ENCODE measurements around the gene SPHK1.

The SPHK1 gene

GRCh38 chr17:76366247-76366646 is 18.2 kb upstream of the SPHK1 start:
- TF ChIP-seq CTCF (IDR thresholded peaks at IDR 0.05; ENCODE audit: extremely low read depth, missing control alignments) = no peak

GRCh38 chr17:76367642-76368041 is 16.8 kb upstream of the SPHK1 start:
- TF ChIP-seq CTCF (IDR thresholded peaks at IDR 0.05; ENCODE audit: extremely low read depth, missing control alignments) = no peak
- no peak for DNase-seq (ENCODE audit: low spot score)

More at GRCh38 chr17:76366247-76366646, 18.2 kb upstream of the SPHK1 start:
- DNase-seq (ENCODE audit: low spot score) = no peak

GRCh38 chr17:76368545-76368944 is 15.9 kb upstream of the SPHK1 start:
- no peak for TF ChIP-seq CTCF (IDR thresholded peaks at IDR 0.05; ENCODE audit: extremely low read depth, missing control alignments)
- DNase-seq (ENCODE audit: low spot score) = no peak

GRCh38 chr17:76369379-76369778 is 15.0 kb upstream of the SPHK1 start:
- no peak for DNase-seq (ENCODE audit: low spot score)
- TF ChIP-seq CTCF (IDR thresholded peaks at IDR 0.05; ENCODE audit: extremely low read depth, missing control alignments) = no peak

GRCh38 chr17:76369804-76370203 is 14.6 kb upstream of the SPHK1 start:
- TF ChIP-seq CTCF (IDR thresholded peaks at IDR 0.05; ENCODE audit: extremely low read depth, missing control alignments) = no peak
- DNase-seq (ENCODE audit: low spot score) = no peak

- TF ChIP-seq CTCF (IDR thresholded peaks at IDR 0.05; ENCODE audit: extremely low read depth, missing control alignments) = no peak
- DNase-seq (ENCODE audit: low spot score) = no peak
Observed at GRCh38 chr17:76370261-76370993, 14.0 kb upstream of the SPHK1 start.

- no peak for TF ChIP-seq CTCF (IDR thresholded peaks at IDR 0.05; ENCODE audit: extremely low read depth, missing control alignments)
- DNase-seq (ENCODE audit: low spot score) = no peak
Observed at GRCh38 chr17:76371656-76372628, 12.5 kb upstream of the SPHK1 start.

Measured in GM20000 (cell line).